Measurements from ENCODE around the gene P4HA3.

DNA sequence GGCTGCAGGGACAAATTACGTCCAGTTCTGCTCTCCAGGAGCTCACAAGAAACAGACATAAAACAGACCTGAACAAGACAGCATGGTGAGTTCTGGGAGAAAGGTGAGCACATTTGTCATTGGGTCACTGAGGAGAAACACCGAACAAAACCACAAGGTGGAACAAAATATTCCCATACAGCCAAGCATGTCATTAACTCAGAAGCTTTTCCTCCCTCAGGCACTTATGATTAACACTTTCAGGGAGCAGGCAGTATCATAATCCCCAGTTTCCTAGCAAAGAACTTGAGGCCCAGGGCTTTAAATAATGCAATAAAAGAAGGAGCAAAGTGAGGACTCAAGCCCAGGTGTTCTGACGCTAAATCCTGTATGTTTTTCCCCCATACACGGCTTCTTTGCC, 43.0 kb downstream of the P4HA3 start:
- TF ChIP-seq, protein P1, sequence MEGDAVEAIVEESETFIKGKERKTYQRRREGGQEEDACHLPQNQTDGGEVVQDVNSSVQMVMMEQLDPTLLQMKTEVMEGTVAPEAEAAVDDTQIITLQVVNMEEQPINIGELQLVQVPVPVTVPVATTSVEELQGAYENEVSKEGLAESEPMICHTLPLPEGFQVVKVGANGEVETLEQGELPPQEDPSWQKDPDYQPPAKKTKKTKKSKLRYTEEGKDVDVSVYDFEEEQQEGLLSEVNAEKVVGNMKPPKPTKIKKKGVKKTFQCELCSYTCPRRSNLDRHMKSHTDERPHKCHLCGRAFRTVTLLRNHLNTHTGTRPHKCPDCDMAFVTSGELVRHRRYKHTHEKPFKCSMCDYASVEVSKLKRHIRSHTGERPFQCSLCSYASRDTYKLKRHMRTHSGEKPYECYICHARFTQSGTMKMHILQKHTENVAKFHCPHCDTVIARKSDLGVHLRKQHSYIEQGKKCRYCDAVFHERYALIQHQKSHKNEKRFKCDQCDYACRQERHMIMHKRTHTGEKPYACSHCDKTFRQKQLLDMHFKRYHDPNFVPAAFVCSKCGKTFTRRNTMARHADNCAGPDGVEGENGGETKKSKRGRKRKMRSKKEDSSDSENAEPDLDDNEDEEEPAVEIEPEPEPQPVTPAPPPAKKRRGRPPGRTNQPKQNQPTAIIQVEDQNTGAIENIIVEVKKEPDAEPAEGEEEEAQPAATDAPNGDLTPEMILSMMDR (IDR thresholded peaks at IDR 0.05; ENCODE audit: low read depth, low read length, poor library complexity, severe bottlenecking) = no peak
- no peak for TF ChIP-seq EZH2phosphoT487 (IDR thresholded peaks at IDR 0.05; ENCODE audit: borderline replicate concordance, low read length)

Measured in DOHH2 (cell line).